ENCODE data around the gene ERICH4.
A peak's percentile ranks its signal among the peaks of the same experiment; 100 is the strongest.
"Not testable (repeated sequence)": the region's sequence is repeated elsewhere in the genome, so short reads cannot be mapped to it uniquely, and the experiment has no call there.

Gene ERICH4

GRCh38 chr19:41415154-41415571 is 27.8 kb upstream of the ERICH4 start:
- no peak for DNase-seq

GRCh38 chr19:41416194-41416674 is 26.7 kb upstream of the ERICH4 start:
- DNase-seq, result no peak

GRCh38 chr19:41420101-41420880 is 22.7 kb upstream of the ERICH4 start:
- no peak for DNase-seq

GRCh38 chr19:41421314-41421713 is 21.6 kb upstream of the ERICH4 start:
- DNase-seq, result no peak

DNA sequence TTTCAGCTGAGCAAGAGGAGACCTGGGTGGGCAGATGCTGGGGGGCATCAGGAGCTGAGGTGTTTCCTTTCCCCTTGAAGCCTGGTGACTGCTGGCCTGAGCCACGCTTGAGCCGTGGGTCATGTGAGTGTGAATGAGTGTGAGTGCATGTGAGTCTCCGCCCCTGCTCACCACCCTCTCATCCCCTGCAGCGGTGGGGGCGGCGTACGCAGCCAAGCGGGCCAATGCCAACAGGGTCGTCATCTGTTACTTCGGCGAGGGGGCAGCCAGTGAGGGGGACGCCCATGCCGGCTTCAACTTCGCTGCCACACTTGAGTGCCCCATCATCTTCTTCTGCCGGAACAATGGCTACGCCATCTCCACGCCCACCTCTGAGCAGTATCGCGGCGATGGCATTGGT is 21.0 kb upstream of the ERICH4 start:
- no peak for DNase-seq

DNA sequence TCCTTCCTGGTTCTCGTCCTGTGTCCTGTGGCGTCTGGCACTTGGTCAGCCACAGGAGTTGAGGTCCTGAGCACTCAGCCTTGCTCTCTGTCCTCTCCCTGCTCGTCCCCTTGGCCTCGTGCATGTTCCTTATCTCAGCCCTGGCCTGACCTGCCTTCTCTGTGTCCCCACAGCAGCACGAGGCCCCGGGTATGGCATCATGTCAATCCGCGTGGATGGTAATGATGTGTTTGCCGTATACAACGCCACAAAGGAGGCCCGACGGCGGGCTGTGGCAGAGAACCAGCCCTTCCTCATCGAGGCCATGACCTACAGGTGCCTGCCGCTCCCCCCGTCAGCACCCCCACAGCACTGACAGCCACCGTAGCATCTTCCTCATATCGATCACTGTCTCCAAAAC is 20.5 kb upstream of the ERICH4 start:
- no peak for DNase-seq

GRCh38 chr19:41422955-41423354 is 20.0 kb upstream of the ERICH4 start:
- DNase-seq, result no peak

DNA sequence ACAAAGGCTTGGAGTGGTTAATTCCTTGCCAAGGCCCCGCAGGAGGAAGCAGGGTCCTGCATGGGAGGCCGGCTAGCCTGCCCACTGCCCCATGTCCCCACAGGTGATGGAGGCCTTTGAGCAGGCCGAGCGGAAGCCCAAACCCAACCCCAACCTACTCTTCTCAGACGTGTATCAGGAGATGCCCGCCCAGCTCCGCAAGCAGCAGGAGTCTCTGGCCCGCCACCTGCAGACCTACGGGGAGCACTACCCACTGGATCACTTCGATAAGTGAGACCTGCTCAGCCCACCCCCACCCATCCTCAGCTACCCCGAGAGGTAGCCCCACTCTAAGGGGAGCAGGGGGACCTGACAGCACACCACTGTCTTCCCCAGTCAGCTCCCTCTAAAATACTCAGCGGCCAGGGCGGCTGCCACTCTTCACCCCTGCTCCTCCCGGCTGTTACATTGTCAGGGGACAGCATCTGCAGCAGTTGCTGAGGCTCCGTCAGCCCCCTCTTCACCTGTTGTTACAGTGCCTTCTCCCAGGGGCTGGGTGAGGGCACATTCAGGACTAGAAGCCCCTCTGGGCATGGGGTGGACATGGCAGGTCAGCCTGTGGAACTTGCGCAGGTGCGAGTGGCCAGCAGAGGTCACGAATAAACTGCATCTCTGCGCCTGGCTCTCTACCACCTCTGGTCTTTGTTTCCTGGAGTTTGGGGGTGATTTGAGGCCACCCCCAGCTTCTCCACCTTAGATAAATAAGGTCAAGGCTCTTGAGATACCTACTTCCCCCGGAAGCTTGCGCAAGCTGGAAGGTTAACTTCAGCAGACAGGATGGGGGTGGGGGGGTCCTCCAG is 18.4 kb upstream of the ERICH4 start:
- DNase-seq, result no peak

GRCh38 chr19:41425174-41426115 is 17.5 kb upstream of the ERICH4 start:
- DNase-seq, result no peak

DNA sequence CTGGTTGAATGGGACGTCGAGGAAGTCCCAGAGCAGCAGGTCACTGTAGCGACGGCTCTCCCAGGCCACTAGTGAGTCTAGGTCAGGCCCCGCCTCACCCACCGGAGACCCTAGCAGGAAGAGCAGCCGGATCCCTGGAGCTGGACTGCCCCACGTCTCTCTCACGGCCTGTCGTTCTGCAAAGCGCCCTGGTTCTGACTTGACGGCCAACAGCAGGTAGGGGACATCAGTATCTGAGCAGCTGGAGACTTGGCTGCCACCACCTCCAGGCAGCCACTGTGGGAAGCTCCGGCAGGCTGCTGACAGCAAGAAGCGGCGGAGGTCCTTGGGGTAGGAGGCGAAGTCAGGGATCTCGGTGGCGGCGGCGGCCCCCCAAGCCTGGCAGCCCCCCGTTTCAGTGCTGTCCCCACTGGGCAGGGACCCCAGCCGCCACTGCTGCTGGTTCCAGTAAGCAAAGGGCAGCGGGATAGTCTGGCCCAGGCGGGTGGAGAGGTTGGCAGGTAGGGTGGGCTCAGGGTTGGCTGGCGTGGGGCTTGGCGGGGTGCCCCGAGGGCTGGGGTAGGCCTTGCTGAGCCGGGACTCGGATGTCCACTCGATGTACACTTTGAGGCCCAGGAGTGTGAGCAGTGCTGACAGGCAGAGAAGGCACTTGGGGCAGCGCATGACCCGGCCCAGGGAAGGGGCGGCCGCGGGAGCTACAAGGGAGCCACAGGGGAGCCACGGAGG is 16.7 kb upstream of the ERICH4 start:
- DNase-seq, result no peak

GRCh38 chr19:41426952-41427646 is 15.9 kb upstream of the ERICH4 start, which contains the start of gene B3GNT8:
Gene B3GNT8 (minus strand): TSS chr19:41427374. CDS start chr19:41426778, 596 bp downstream.
- no peak for DNase-seq

GRCh38 chr19:41427647-41428480 is 15.1 kb upstream of the ERICH4 start:
- no peak for DNase-seq

GRCh38 chr19:41428481-41428859 is 14.5 kb upstream of the ERICH4 start:
- DNase-seq, result no peak

DNA sequence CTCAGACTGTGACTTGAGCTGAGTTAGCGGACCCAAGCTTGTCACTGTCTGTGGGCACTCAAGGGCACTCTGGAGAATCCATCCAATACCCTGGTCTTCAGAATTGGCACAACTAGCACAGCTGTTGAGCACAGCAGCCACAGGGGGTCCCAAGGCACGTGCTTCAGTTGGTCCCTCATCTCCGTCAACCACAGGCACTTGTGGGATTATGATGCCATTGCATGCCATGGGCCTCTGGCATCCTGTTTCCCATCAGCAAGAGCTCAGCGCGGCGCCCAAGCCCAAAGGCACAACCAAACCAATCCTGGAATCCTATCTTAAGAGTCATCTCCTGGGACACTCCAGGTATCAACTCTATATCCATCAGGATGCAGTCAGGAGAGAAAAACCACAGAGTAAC is 12.0 kb upstream of the ERICH4 start:
- no peak for DNase-seq

DNA sequence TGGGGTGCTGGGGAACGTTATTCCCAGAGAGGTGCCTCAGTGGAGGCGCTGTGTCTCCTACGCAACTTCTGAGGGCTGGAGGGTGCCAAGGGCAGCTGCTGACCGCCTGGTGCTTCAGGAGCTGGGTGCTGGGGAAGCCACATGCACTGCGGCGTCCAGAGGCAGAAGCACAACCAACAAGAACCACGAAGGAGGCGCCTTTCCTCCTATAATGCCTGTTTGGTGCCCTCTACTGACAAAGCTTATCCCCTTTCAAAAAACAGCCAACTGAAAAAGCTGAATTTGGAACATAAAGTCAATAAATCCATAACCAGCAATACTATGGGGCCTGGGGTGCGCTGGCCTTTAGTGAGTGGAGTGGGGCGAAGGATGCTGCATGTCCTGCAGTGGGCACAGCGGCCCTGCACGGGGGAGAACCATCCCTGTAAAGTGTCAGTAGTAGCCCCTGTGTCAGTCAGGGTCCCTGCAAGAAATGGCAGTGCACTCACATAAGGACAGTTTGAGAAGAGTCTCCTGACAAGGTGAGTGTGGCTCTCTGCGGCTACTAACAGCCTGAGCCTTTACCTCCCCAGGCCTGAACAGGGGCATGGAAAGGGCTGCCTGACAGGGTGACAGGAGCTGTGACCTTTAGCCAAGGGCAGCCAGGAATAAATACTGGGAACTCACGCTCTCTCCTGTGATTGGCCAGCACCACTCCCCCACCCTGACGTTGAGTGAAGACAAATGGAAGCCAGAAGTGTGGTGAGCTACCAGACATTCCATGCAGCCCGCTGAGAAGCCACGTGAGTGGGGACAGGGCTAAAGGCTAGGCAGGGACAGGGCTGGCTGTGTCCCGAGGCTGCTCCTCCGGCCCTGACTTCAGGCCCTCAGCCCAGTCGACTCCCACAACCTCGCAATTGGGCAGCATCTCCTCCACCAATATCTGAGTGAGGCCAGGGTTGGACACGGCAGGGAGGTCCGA is 11.2 kb upstream of the ERICH4 start:
- DNase-seq, result peak in 1 of 2 experiments; percentile 24

GRCh38 chr19:41433171-41433570 is 9.8 kb upstream of the ERICH4 start:
- DNase-seq, result no peak

- DNase-seq, result no peak
Measured at GRCh38 chr19:41434450-41434849, 8.5 kb upstream of the ERICH4 start.

- not testable (repeated sequence) for DNase-seq
Measured at GRCh38 chr19:41435376-41435775, 7.6 kb upstream of the ERICH4 start.
